GM12878 (cell line): ENCODE measurements around the gene ABCF3. TPM values are rescaled to one million over a fixed set of nuclear protein-coding genes. Genes with fewer than 3 reads are reported as not detected.
A peak's percentile ranks its signal among the peaks of the same experiment; 100 is the strongest.

Experiments used
- ATAC-seq: fragments of 200-7000 bp; cut with Tn5 transposase; 3 replicates; pipeline ENCODE4 v1.9.1; 2020; ENCODE audit warnings: mild to moderate bottlenecking, moderate library complexity
- BruUV-seq: library from RNA; stranded (reverse); fragments of 400-500 nt; replicated peaks from 2 replicates; lab custom pipeline; 2021; lab: Mats Ljungman, UMichigan
- CTCF ChIA-PET: fragments of 300-600 bp; sonication (Branson Sonifier 250); formaldehyde crosslinking; extraction: SDS; loops from one replicate; lab custom pipeline; 2021; ENCODE audit warnings: inconsistent platforms; lab: Yijun Ruan, JAX
- POLR2A ChIA-PET: fragments of 350-600 bp; formaldehyde crosslinking; extraction: SDS; loops from one replicate; lab custom pipeline; 2021; ENCODE audit warnings: inconsistent platforms; lab: Charles Lee
- RAD21 ChIA-PET: fragments of 300-600 bp; sonication (Branson Sonifier 250); formaldehyde crosslinking; loops from one replicate; lab custom pipeline; 2023; ENCODE audit warnings: antibody characterized with exemption; ENCODE audit not compliant: unreplicated experiment; lab: Charles Lee
- SMC1A ChIA-PET: fragments of 300-600 bp; sonication (Branson Sonifier 250); formaldehyde crosslinking; loops from one replicate; lab custom pipeline; 2023; ENCODE audit not compliant: unreplicated experiment, uncharacterized antibody; lab: Charles Lee
- DNase-seq: peaks from one replicate; pipeline ENCODE4 v3.0.0-alpha.2; 2011; ENCODE audit warnings: low read depth, low spot score
- FAIRE-seq: peaks from 3 replicates; lab custom pipeline; 2011; peaks lifted over from hg19 to GRCh38; lab: Jason Lieb, UNC
- H2AFZ ChIP-seq: 2 replicates; pipeline ENCODE4 v1.6.0; 2011; ENCODE audit warnings: low read depth, low read length, control low read depth; ENCODE audit not compliant: control insufficient read depth
- H3K27ac ChIP-seq: 2 replicates; pipeline ENCODE4 v1.5.1; 2011; ENCODE audit warnings: control low read depth; ENCODE audit not compliant: control insufficient read depth, insufficient read depth
- H3K27me3 ChIP-seq, 2 experiments: replicated peaks in 1 of 2; 2 replicates each; pipeline versions ENCODE4 v1.6.0 to v1.6.1; 2011; ENCODE audit warnings: low read length in 1 of 2; ENCODE audit not compliant: control insufficient read depth in 2 of 2, insufficient read depth in 2 of 2
- H3K36me3 ChIP-seq, 2 experiments: 2 replicates each; pipeline ENCODE4 v1.5.1; 2011; ENCODE audit warnings: low read length in 1 of 2; ENCODE audit not compliant: control insufficient read depth in 2 of 2, insufficient read depth in 2 of 2
- H3K4me1 ChIP-seq: 2 replicates; pipeline ENCODE4 v1.6.1; 2011; ENCODE audit warnings: mild to moderate bottlenecking, low read length, moderate library complexity, mixed read lengths; ENCODE audit not compliant: control insufficient read depth, insufficient read depth
- H3K4me2 ChIP-seq: 2 replicates; pipeline ENCODE4 v1.6.0; 2011; ENCODE audit warnings: control low read depth; ENCODE audit not compliant: control insufficient read depth, insufficient read depth
- H3K4me3 ChIP-seq: fragments of 200-600 bp; sonication (generic); 2 replicates; pipeline ENCODE4 v1.5.1; 2016
- H3K79me2 ChIP-seq: 2 replicates; pipeline ENCODE4 v1.6.0; 2011; ENCODE audit warnings: low read length; ENCODE audit not compliant: control insufficient read depth, insufficient read depth
- H3K9ac ChIP-seq: 2 replicates; pipeline ENCODE4 v1.8.0; 2011; ENCODE audit warnings: low read length, control low read depth, mixed read lengths; ENCODE audit not compliant: control insufficient read depth, insufficient read depth
- H3K9me3 ChIP-seq: replicated peaks from 3 replicates; pipeline ENCODE4 v1.5.1; 2011; ENCODE audit warnings: mild to moderate bottlenecking, low read length; ENCODE audit not compliant: control insufficient read depth, insufficient read depth
- H4K20me1 ChIP-seq: 2 replicates; pipeline ENCODE4 v1.6.0; 2011; ENCODE audit not compliant: control insufficient read depth, insufficient read depth
- BHLHE40 ChIP-seq, 2 experiments: fragments of 450-650 bp in 1 of 2; IDR thresholded peaks; 2 replicates each; pipeline ENCODE4 v1.6.1; 2011 to 2017; ENCODE audit warnings: low read depth in 2 of 2, borderline replicate concordance in 1 of 2, improper control_type of control experiment in 1 of 2, low read length in 1 of 2, mild to moderate bottlenecking in 1 of 2
- CBX5 ChIP-seq: sonication (generic); IDR thresholded peaks from 2 replicates; pipeline ENCODE4 v1.6.1; 2016; ENCODE audit warnings: low read depth, moderate library complexity, mild to moderate bottlenecking, inconsistent platforms
- CREM ChIP-seq: IDR thresholded peaks from 2 replicates; pipeline ENCODE4 v1.6.1; 2014; ENCODE audit warnings: antibody characterized with exemption, low read depth
- FOXM1 ChIP-seq: IDR thresholded peaks from 2 replicates; pipeline ENCODE4 v1.6.1; 2012; ENCODE audit warnings: low read depth, mild to moderate bottlenecking, inconsistent platforms, low read length, moderate library complexity
- HCFC1 ChIP-seq: fragments of 150-350 bp; IDR thresholded peaks from 2 replicates; pipeline ENCODE4 v1.6.1; 2014; ENCODE audit warnings: low read length
- IKZF2 ChIP-seq, 2 experiments: fragments of 450-650 bp; IDR thresholded peaks; 2 replicates each; pipeline ENCODE4 v1.6.1; 2017; ENCODE audit warnings: mild to moderate bottlenecking in 2 of 2, moderate library complexity in 2 of 2
- JUND ChIP-seq: IDR thresholded peaks from 2 replicates; pipeline ENCODE4 v1.6.1; 2012; ENCODE audit warnings: low read depth, mild to moderate bottlenecking, low read length, improper control_type of control experiment, moderate library complexity
- POLR2AphosphoS5 ChIP-seq: IDR thresholded peaks from 2 replicates; pipeline ENCODE4 v1.6.1; 2011; ENCODE audit warnings: mild to moderate bottlenecking, low read length, inconsistent platforms
- SMAD5 ChIP-seq: IDR thresholded peaks from 2 replicates; pipeline ENCODE4 v1.6.1; 2016; ENCODE audit warnings: antibody characterized with exemption, low read depth
- SREBF1 ChIP-seq: IDR thresholded peaks from 2 replicates; pipeline ENCODE4 v1.6.1; 2012; ENCODE audit warnings: mild to moderate bottlenecking, low read length
- TBL1XR1 ChIP-seq: IDR thresholded peaks from 2 replicates; pipeline ENCODE4 v1.6.1; 2012; ENCODE audit warnings: low read depth, low read length, improper control_type of control experiment
- WGBS: methylation state at CpG from one replicate; pipeline ENCODE4 v1.1.6; 2016; ENCODE audit warnings: low lambda C conversion rate; ENCODE audit not compliant: insufficient replicate concordance, insufficient coverage; ENCODE audit errors: missing lambda C conversion rate; 5-methylcytosine and 5-hydroxymethylcytosine counted together
- in situ Hi-C: fragments of 300-500 bp; cut with MboI; formaldehyde crosslinking; loops from 9 replicates; pipeline ENCODE4 v1.14.3; 2018; ENCODE audit warnings: mixed read lengths
- intact Hi-C: fragments of 100-400 bp; cut with micrococcal nuclease; formaldehyde crosslinking; loops from one replicate; pipeline ENCODE4 v1.14.2; 2022; ENCODE audit not compliant: unreplicated experiment
- polyA plus RNA-seq, 11 experiments: library from polyadenylated mRNA; depleted of rRNA in 4 of 11; unstranded in 6 of 11; stranded (reverse) in 5 of 11; fragments of >200 nt; fragmentation: Nextera tagmentation in 4 of 11; fragmentation: Illumina TruSeq in 1 of 11; extraction: Ambion mirVana in 4 of 11; extraction: Trizol in 1 of 11; gene quantifications; 1 replicate in 1 of 11; 2 replicates in 10 of 11; pipeline versions ENCODE4 v1.2.1 to v1.2.3, GENCODE V29; 2011 to 2016; ENCODE audit warnings: inconsistent platforms in 2 of 11, missing spikeins in 2 of 11, low read depth in 1 of 11
- total RNA-seq, 4 experiments: library from RNA; depleted of rRNA in 3 of 4; stranded (reverse); fragments of >200 nt in 3 of 4; fragmentation: Illumina TruSeq in 1 of 4; extraction: Trizol in 1 of 4; gene quantifications; 2 replicates each; pipeline versions ENCODE4 v1.2.1 to v1.2.3, GENCODE V29; 2013 to 2021
- TF ChIP-seq, protein P1 (sequence below): IDR thresholded peaks from 2 replicates; pipeline ENCODE4 v1.6.1; 2011; ENCODE audit warnings: borderline replicate concordance, low read depth, mild to moderate bottlenecking, moderate library complexity, low read length; ENCODE audit not compliant: insufficient read depth, poor library complexity, severe bottlenecking

Gene ABCF3
- total and polyA plus RNA-seq, 10 of the 15 experiments (the other 5 are each of a cell fraction or from before 2014, with no cell fraction given), result 6.1 to 71.3 (median 46.9) TPM

DNA sequence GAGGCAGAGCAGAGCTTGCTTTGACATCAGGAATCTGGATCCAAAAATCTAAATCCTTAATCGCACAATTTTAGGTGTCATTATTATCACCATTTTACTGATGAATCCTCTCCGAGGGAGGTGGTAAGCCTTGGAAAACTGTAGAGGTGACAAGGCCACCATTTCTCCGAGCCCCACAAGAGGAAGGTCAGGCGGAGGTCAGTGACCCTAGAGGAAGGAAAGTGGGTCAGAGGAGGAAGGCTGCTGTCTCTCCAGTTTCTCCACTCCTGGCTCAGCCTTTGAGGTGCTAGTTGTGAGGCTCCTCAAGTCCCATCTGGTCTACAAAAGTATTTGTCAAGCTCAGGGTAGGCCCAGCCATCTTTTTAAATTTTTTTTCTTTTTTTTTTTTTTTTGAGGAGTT, 27.6 kb upstream of the ABCF3 start:
- H4K20me1 ChIP-seq, result no peaks in the 10 kb centered on the region
- CTCF ChIA-PET, result interaction anchor here (0.8 to 1.3 kb wide), 2 partner anchors 15 to 262 kb away, joined by 3 to 4 read pairs; no protein-coding TSS in a partner anchor
- 93% methylated on average over 4 of the region's 4 CpGs for WGBS

More for the DNA sequence above, 27.6 kb upstream of the ABCF3 start:
- BruUV-seq, result no TSS peak
- Histone ChIP-seq H3K4me2 (peak overlapping the region; percentile 78; the same call in 1 of the 2 replicates), H3K4me1 (peaks cover 9% of the 10 kb centered on the region)
- RAD21 ChIA-PET, result no interaction called here
- in situ Hi-C loops, result no loop called here
- POLR2A ChIA-PET, result interaction anchor here (0.6 to 1.3 kb wide), 4 partner anchors 18 to 153 kb away, joined by 3 to 7 read pairs (median 3); no protein-coding TSS in a partner anchor
- no peak for TF ChIP-seq SREBF1
- no peak for TF ChIP-seq FOXM1
- no peak for TF ChIP-seq HCFC1
- TF ChIP-seq BHLHE40 (IDR thresholded peaks at IDR 0.05; ENCODE audit: borderline replicate concordance in 1 of 2, low read depth in 2 of 2, low read length in 1 of 2), result no peak
- TF ChIP-seq CBX5, result no peak
- TF ChIP-seq JUND, result no peak
- no peak for TF ChIP-seq SMAD5
- no peak for TF ChIP-seq CREM
- TF ChIP-seq, protein P1, sequence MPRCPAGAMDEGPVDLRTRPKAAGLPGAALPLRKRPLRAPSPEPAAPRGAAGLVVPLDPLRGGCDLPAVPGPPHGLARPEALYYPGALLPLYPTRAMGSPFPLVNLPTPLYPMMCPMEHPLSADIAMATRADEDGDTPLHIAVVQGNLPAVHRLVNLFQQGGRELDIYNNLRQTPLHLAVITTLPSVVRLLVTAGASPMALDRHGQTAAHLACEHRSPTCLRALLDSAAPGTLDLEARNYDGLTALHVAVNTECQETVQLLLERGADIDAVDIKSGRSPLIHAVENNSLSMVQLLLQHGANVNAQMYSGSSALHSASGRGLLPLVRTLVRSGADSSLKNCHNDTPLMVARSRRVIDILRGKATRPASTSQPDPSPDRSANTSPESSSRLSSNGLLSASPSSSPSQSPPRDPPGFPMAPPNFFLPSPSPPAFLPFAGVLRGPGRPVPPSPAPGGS, result no peak
- TF ChIP-seq IKZF2 (IDR thresholded peaks at IDR 0.05), result no peak
- no peak for TF ChIP-seq TBL1XR1
- no peak for TF ChIP-seq POLR2AphosphoS5
- TF ChIP-seq, all 136 proteins: peak for 0
- Histone ChIP-seq H3K9me3 (no peaks in the 10 kb centered on the region), H2AFZ (no peak overlapping the region), H3K27me3 (no peaks in the 10 kb centered on the region), H3K4me3 (peak overlapping the region; percentile 3; the same call in 1 of the 2 replicates), H3K27ac (no peak overlapping the region), H3K36me3 (peaks cover 0 to under 1% of the 10 kb centered on the region in 2 experiments; a peak in 1 of 4 replicates), H3K79me2 (peaks cover 42% of the 10 kb centered on the region), H3K9ac (no peak overlapping the region)
- FAIRE-seq, result no peak
- SMC1A ChIA-PET, result interaction anchor here (1.1 to 2.4 kb wide), 4 partner anchors 16 to 263 kb away, joined by 3 to 5 read pairs (median 4); partner anchors contain the start of gene AP2M1
- DNase-seq, result no peak
- intact Hi-C loops, result no loop called here
- no peak for ATAC-seq
